Measurements from ENCODE around the gene DKK1.
A peak's percentile ranks its signal among the peaks of the same experiment; 100 is the strongest.

Gene DKK1

GRCh38 chr10:52313933-52314821 lies at the start of gene DKK1:
Gene DKK1 (plus strand): TSS chr10:52314281. CDS start chr10:52314435, 154 bp downstream.
- peak within 1 kb of the TSS; percentile 81 for H3K4me3 ChIP-seq (ENCODE audit: low read depth, low read length)
- peak; percentile 83 for DNase-seq (ENCODE audit: low read depth)
- peak; percentile 87 for TF ChIP-seq CTCF (conservative IDR thresholded peaks at IDR 0.05; ENCODE audit: low read depth, low read length)

- TF ChIP-seq CTCF (conservative IDR thresholded peaks at IDR 0.05; ENCODE audit: low read depth, low read length) = no peak
- H3K4me3 ChIP-seq (ENCODE audit: low read depth, low read length) = no peak overlapping the region
- no peak for DNase-seq (ENCODE audit: low read depth)
Observed at GRCh38 chr10:52265131-52265926, 48.8 kb upstream of the DKK1 start.

- no peak for TF ChIP-seq CTCF (conservative IDR thresholded peaks at IDR 0.05; ENCODE audit: low read depth, low read length)
- H3K4me3 ChIP-seq (ENCODE audit: low read depth, low read length) = no peak overlapping the region
- no peak for DNase-seq (ENCODE audit: low read depth)
Observed at GRCh38 chr10:52266858-52267257, 47.2 kb upstream of the DKK1 start.

GRCh38 chr10:52268790-52269189 lies 45.3 kb upstream of the DKK1 start:
- DNase-seq (ENCODE audit: low read depth) = no peak
- TF ChIP-seq CTCF (conservative IDR thresholded peaks at IDR 0.05; ENCODE audit: low read depth, low read length) = no peak

GRCh38 chr10:52269233-52269632 lies 44.8 kb upstream of the DKK1 start:
- H3K4me3 ChIP-seq (ENCODE audit: low read depth, low read length) = no peak overlapping the region
- DNase-seq (ENCODE audit: low read depth) = no peak
- TF ChIP-seq CTCF (conservative IDR thresholded peaks at IDR 0.05; ENCODE audit: low read depth, low read length) = no peak

More at GRCh38 chr10:52268790-52269189, 45.3 kb upstream of the DKK1 start:
- no peak overlapping the region for H3K4me3 ChIP-seq (ENCODE audit: low read depth, low read length)

GRCh38 chr10:52276163-52276562 lies 37.9 kb upstream of the DKK1 start:
- H3K4me3 ChIP-seq (ENCODE audit: low read depth, low read length) = no peak overlapping the region
- DNase-seq (ENCODE audit: low read depth) = no peak
- TF ChIP-seq CTCF (conservative IDR thresholded peaks at IDR 0.05; ENCODE audit: low read depth, low read length) = no peak
